ENCODE measurements around the gene SPCS3. TPM values are rescaled to one million over a fixed set of nuclear protein-coding genes. Genes with fewer than 3 reads are reported as not detected.
"Not testable (repeated sequence)": the region's sequence is repeated elsewhere in the genome, so short reads cannot be mapped to it uniquely, and the experiment has no call there.

The SPCS3 gene
- total RNA-seq, 1 donor from 2014 or later = 65.9 TPM

- Mint-ChIP-seq H3K36me3 (ENCODE audit: unreplicated experiment) (no peaks in the 10 kb centered on the region), H3K4me1 (ENCODE audit: low read depth, unreplicated experiment) (peaks cover 8% of the 10 kb centered on the region), H3K4me3 (ENCODE audit: unreplicated experiment) (peak overlapping the region; percentile 91), H3K27ac (ENCODE audit: unreplicated experiment) (peak overlapping the region; percentile 89), H3K9me3 (ENCODE audit: unreplicated experiment) (peaks cover 2% of the 10 kb centered on the region), H3K27me3 (ENCODE audit: unreplicated experiment) (peaks cover 10% of the 10 kb centered on the region)
- no peak for TF ChIP-seq CTCF (IDR thresholded peaks at IDR 0.05; ENCODE audit: partially characterized antibody, unreplicated experiment)
- DNase-seq = no peak
Measured at GRCh38 chr4:176320976-176321361, 1.2 kb downstream of the SPCS3 start.

GRCh38 chr4:176321589-176321988, 1.8 kb downstream of the SPCS3 start:
- Mint-ChIP-seq H3K9me3 (ENCODE audit: unreplicated experiment) (peaks cover 2% of the 10 kb centered on the region), H3K36me3 (ENCODE audit: unreplicated experiment) (no peaks in the 10 kb centered on the region), H3K27me3 (ENCODE audit: unreplicated experiment) (peaks cover 10% of the 10 kb centered on the region), H3K27ac (ENCODE audit: unreplicated experiment) (peak overlapping the region; percentile 89), H3K4me1 (ENCODE audit: low read depth, unreplicated experiment) (peaks cover 8% of the 10 kb centered on the region), H3K4me3 (ENCODE audit: unreplicated experiment) (peak overlapping the region; percentile 91)
- no peak for DNase-seq
- no peak for TF ChIP-seq CTCF (IDR thresholded peaks at IDR 0.05; ENCODE audit: partially characterized antibody, unreplicated experiment)

- Mint-ChIP-seq H3K27ac (ENCODE audit: unreplicated experiment) (no peak overlapping the region), H3K27me3 (ENCODE audit: unreplicated experiment) (peaks cover 10% of the 10 kb centered on the region), H3K4me1 (ENCODE audit: low read depth, unreplicated experiment) (peaks cover 8% of the 10 kb centered on the region), H3K4me3 (ENCODE audit: unreplicated experiment) (no peak overlapping the region), H3K36me3 (ENCODE audit: unreplicated experiment) (no peaks in the 10 kb centered on the region), H3K9me3 (ENCODE audit: unreplicated experiment) (peaks cover 2% of the 10 kb centered on the region)
- no peak for TF ChIP-seq CTCF (IDR thresholded peaks at IDR 0.05; ENCODE audit: partially characterized antibody, unreplicated experiment)
- DNase-seq = no peak
Measured at GRCh38 chr4:176323511-176324160, 3.9 kb downstream of the SPCS3 start.

- H3K4me3 Mint-ChIP-seq (ENCODE audit: unreplicated experiment); H3K4me1 Mint-ChIP-seq (ENCODE audit: low read depth, unreplicated experiment); DNase-seq: not testable (repeated sequence)
Measured at GRCh38 chr4:176324876-176325275, 5.1 kb downstream of the SPCS3 start.

DNA sequence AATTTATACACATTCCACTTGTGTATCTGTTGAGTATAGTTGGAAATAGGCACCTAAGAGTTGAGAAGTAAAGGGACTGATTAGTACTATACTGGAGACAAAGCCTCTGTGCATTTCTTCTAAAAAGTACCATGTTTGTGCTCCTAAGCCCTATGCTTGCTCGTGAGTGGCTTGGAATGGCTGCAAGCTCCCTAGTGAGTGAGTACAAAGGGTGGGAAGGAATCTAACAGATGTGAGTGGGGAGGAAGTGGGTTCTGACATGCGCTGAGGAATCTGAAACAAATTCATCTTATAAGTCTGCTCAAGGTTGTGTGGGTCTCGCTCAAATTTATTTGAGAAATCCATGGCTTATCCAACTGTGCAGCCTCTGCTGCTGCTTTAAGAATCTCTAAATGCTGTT, 13.3 kb downstream of the SPCS3 start:
- no peaks in the 10 kb centered on the region for H3K27me3 Mint-ChIP-seq (ENCODE audit: unreplicated experiment)
- H3K36me3 Mint-ChIP-seq (ENCODE audit: unreplicated experiment) = peaks cover 4% of the 10 kb centered on the region
- H3K9me3 Mint-ChIP-seq (ENCODE audit: unreplicated experiment) = no peaks in the 10 kb centered on the region
- no peak overlapping the region for H3K4me3 Mint-ChIP-seq (ENCODE audit: unreplicated experiment)
- H3K4me1 Mint-ChIP-seq (ENCODE audit: low read depth, unreplicated experiment) = no peaks in the 10 kb centered on the region
- TF ChIP-seq CTCF (IDR thresholded peaks at IDR 0.05; ENCODE audit: partially characterized antibody, unreplicated experiment) = no peak
- H3K27ac Mint-ChIP-seq (ENCODE audit: unreplicated experiment) = no peak overlapping the region
- DNase-seq = no peak

More at GRCh38 chr4:176324876-176325275, 5.1 kb downstream of the SPCS3 start:
- H3K36me3 Mint-ChIP-seq (ENCODE audit: unreplicated experiment); H3K27ac Mint-ChIP-seq (ENCODE audit: unreplicated experiment); H3K27me3 Mint-ChIP-seq (ENCODE audit: unreplicated experiment); H3K9me3 Mint-ChIP-seq (ENCODE audit: unreplicated experiment): not testable (repeated sequence)
